GM19397 (cell line): ENCODE results near the gene KIAA0930.

Experiments
- ATAC-seq: cut with Tn5 transposase; IDR thresholded peaks from one replicate; pipeline ENCODE4 v1.9.1; 2021; ENCODE audit warnings: mild to moderate bottlenecking, moderate library complexity; ENCODE audit not compliant: unreplicated experiment

KIAA0930 gene

GRCh38 chr22:45218976-45219375 is 21.7 kb downstream of the KIAA0930 start:
- ATAC-seq = no peak

GRCh38 chr22:45217806-45218205 is 22.9 kb downstream of the KIAA0930 start:
- ATAC-seq = no peak

- ATAC-seq = no peak
These were observed 23.3 kb downstream of the KIAA0930 start for GRCh38 chr22:45217345-45217744.

- ATAC-seq = no peak
These were observed 24.3 kb downstream of the KIAA0930 start for GRCh38 chr22:45216133-45217003.

- no peak for ATAC-seq
These were observed 27.5 kb downstream of the KIAA0930 start for GRCh38 chr22:45212992-45213751.

- ATAC-seq = no peak
These were observed 28.4 kb downstream of the KIAA0930 start for GRCh38 chr22:45212306-45212709.

GRCh38 chr22:45211848-45212247 is 28.8 kb downstream of the KIAA0930 start:
- no peak for ATAC-seq

- no peak for ATAC-seq
These were observed 29.3 kb downstream of the KIAA0930 start for GRCh38 chr22:45211435-45211834.

GRCh38 chr22:45210991-45211390 is 29.7 kb downstream of the KIAA0930 start:
- no peak for ATAC-seq

- no peak for ATAC-seq
These were observed 30.1 kb downstream of the KIAA0930 start for GRCh38 chr22:45210577-45210976.

- ATAC-seq = no peak
These were observed 30.5 kb downstream of the KIAA0930 start for GRCh38 chr22:45210174-45210573.

GRCh38 chr22:45208993-45209838 is 31.5 kb downstream of the KIAA0930 start:
- ATAC-seq = no peak

- no peak for ATAC-seq
These were observed 32.0 kb downstream of the KIAA0930 start for GRCh38 chr22:45208696-45208992.

GRCh38 chr22:45207981-45208664 is 32.6 kb downstream of the KIAA0930 start:
- no peak for ATAC-seq

GRCh38 chr22:45207533-45207932 is 33.2 kb downstream of the KIAA0930 start:
- ATAC-seq = no peak

- ATAC-seq = no peak
These were observed 34.5 kb downstream of the KIAA0930 start for GRCh38 chr22:45206233-45206632.

- ATAC-seq = no peak
These were observed 35.3 kb downstream of the KIAA0930 start for GRCh38 chr22:45205276-45205925.

- ATAC-seq = no peak
These were observed 35.9 kb downstream of the KIAA0930 start for GRCh38 chr22:45204819-45205218.

GRCh38 chr22:45204241-45204640 is 36.5 kb downstream of the KIAA0930 start:
- no peak for ATAC-seq
